Fibroblast of the conjunctiva (primary cell): ENCODE measurements around the gene ATP11B.
"Not testable (repeated sequence)": the region's sequence is repeated elsewhere in the genome, so short reads cannot be mapped to it uniquely, and the experiment has no call there.

Experiments
- DNase-seq: peaks from one replicate; pipeline ENCODE4 v3.0.0-alpha.2; 2010; ENCODE audit warnings: low read depth

Gene ATP11B

GRCh38 chr3:182795389-182795782, 2.1 kb downstream of the ATP11B start:
- DNase-seq = no peak

DNA sequence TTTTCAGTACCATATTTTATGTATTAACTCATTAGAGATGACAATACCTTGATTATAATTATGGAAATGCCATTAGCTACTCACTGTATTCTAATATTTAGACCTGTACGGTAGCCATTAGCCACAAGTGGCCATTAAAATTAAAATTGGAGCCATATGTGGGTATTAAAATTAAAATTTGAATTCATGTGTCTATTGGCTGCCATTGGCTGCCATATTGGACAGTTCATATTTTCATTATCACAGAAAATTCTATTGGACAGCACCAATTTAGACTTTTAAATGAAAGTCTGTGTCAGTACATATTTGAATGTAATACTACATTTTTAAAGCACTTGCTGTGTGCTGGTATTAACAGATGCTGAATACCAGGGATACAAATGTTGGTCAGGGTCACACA, 3.0 kb downstream of the ATP11B start:
- no peak for DNase-seq

- DNase-seq = no peak
These were observed 4.6 kb downstream of the ATP11B start for GRCh38 chr3:182797876-182798275.

GRCh38 chr3:182799143-182799542, 5.8 kb downstream of the ATP11B start:
- DNase-seq = not testable (repeated sequence)

DNA sequence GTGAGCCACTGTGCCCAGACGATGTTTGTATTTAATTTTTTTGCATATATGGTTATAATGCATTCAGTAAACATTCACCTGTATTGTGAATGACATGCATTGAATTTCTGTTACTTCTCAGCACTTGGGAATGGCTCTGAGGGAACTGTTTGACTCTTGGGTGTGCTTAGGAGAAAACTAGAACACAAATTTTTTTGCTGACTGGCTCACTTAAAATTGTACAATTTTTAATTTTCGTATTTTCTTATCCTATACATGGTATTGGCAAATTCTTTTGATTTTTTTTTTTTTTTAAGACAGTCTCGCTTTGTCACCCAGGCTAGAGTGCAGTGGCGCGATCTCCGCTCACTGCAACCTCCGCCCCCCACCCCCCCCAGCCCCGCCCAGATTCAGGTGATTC, 7.2 kb downstream of the ATP11B start:
- DNase-seq = no peak

DNA sequence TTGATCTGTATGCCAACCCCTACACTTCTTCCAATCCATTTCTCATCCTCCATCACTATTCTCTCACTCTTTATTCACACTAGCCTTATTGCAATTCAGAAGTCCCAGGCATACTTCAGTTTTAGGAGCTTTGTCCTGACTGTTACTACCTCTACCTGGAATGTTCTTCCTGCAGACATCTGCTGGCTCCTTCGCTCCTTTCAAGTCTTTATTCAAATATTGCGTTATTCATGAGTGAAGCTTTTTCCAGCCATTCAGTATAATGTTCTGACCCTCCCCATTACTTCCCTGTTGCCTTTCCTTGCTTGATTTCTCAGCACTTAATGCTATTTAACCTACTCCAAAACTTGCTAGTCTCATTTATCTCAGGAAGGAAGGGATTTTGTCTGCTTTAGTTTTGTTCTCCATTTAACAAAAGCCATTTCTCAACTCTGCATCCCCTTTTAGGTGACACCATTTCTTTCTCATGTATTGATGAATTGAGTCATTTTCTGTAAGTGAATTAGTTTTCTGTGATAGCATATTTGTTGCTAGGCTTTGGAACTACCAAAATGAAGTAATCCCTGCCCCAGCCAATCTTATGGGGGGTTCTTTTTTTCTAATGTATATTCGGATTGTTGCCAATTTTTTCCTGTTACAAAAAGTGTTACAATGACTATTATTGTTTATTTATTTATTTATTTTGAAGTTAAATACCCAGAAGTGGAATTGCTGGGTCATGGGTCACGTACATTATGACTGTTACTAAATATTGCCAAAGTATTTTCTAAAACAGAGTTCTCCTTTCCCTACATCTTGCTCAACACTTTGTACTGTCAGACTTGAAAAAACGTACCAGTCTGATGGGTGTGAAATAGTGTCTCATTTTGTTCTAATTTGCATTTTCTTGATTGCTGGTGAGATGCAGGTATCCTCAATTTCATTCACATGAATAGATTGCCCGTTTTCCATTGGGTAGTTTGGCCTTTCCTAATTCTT, 9.4 kb downstream of the ATP11B start:
- no peak for DNase-seq

DNA sequence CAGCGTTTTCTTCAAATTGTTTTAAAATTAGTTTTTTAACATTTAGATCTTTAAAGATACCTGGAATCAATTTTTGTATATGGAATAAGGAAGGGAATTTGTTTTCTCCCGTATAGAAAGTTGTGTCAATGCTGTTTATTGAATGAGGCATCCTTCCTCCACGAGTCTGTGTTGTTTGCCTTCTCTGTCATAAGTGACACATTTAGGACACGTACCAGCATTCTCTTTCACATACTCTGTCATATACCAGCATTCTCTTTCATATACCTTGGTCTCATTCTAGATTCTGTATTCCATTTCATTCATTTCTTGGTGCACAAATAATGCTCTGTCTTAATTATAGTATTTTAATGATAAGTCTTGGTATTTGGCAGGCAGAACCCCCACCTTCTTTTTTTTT, 10.3 kb downstream of the ATP11B start:
- DNase-seq = no peak

DNA sequence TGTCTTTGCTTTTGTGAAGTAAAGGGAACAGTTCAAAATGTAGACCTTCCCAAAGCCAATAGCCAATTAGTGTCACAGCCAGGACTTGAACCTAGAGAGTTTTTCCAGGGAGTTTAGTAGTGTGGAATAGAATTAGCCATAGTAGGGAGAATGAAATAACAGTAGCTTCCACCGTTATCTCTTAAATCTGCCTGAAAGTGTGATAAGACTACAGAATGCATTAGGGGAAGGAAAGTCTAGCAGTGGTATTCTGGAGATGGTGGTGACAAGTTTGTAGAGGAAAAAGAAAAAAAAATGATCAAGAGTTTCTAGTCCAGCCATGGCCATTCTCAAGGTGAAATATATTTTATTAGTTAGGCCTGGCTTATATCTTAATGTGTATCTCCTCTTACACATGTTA, 13.8 kb downstream of the ATP11B start:
- DNase-seq = no peak

GRCh38 chr3:182808041-182808770, 14.9 kb downstream of the ATP11B start:
- no peak for DNase-seq

DNA sequence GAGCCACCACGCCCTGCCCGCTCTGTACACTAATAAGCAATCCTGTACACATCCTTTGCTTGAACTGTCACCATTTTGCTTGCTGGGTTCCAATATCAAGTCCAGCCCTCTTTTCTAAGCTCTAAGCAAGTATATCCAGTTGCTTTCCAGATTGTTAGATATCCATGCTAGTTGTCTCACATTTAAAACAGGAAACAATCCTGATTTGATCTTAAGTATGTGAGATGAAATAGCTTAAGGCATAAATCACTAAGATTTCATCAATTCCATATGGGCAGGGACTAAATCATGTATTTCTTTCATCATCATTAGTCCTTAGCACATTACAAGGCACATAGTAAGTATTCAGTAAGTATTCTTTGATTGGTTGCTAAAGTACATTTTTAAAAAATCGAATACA, 16.2 kb downstream of the ATP11B start:
- no peak for DNase-seq

- DNase-seq = no peak
These were observed 17.4 kb downstream of the ATP11B start for GRCh38 chr3:182810574-182811268.

GRCh38 chr3:182811269-182811596, 17.9 kb downstream of the ATP11B start:
- no peak for DNase-seq

DNA sequence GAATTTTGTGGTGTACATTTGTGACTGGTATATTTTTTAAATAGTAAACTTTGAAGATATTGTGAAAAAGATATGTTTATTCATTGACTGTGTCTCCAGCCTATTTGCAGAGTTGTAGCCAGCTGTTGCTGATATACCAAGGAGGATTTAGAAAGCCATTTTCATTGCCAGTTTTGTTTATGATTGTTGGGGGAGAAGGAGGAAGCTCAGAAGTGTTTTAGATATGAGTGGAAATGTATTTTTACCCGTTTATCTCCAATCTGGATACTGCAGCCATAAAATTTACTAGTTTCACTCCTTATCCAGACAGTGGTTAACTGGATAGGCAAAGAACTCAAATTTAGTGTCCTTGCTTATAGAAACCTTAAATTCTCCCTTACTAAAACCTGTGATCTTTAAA, 18.8 kb downstream of the ATP11B start:
- no peak for DNase-seq

- no peak for DNase-seq
These were observed 21.2 kb downstream of the ATP11B start for GRCh38 chr3:182814419-182815062.

GRCh38 chr3:182816181-182816580, 22.9 kb downstream of the ATP11B start:
- DNase-seq = no peak

DNA sequence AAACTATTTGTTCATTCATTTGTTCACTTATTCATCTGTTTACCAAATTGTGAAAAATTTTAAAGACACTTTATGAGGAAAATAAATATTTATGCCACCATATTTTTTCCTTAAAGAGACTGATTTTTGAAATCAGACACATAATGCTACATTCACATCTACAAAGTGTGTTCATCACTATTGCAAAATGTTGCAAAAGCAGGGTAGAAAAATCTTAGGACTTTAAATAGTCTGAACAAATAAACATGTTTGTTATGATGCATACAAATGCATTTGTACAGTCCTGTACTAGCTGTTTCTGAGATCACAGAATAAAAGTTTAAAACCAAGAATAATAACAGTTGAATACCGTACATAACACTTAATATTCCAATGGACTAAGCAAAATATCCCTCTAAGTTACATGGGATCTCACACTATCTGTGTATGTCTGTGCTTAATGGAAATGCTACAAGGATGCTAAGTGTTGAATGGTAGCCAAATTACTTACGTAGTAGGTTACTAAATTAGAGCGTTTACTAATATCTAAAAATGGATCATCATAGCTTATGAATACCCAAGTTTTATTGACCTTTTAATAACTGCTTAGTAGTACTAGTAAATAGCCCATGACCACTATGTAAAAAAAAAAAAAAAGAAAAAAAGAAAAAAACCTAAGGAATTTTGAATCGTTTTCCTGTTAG, 25.1 kb downstream of the ATP11B start:
- no peak for DNase-seq

- no peak for DNase-seq
These were observed 28.1 kb downstream of the ATP11B start for GRCh38 chr3:182821221-182821981.

GRCh38 chr3:182822260-182822659, 29.0 kb downstream of the ATP11B start:
- DNase-seq = not testable (repeated sequence)

DNA sequence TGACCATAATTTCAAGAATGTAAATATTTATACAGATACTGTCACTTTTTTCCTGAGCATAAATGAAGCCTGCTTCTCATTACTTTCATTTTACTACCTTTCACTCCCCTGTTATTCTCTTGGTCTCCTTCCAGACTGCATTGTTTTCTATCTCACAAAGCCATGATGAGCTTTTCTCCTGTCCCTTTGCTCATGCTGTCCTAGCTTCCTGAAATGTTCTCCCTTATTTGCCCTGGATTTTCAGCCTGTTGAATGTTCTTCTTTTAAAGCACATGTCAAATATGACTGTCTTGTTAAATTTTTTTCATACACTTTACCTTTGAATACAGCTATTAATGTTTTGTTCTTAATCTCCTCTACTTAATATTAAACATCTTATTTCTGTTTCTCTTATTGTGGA, 31.7 kb downstream of the ATP11B start:
- no peak for DNase-seq

- DNase-seq = no peak
These were observed 36.6 kb downstream of the ATP11B start for GRCh38 chr3:182829761-182830405.
